ENCODE measurements around the gene TNIP3. TPM values are rescaled to one million over a fixed set of nuclear protein-coding genes. Genes with fewer than 3 reads are reported as not detected.
"Not testable (repeated sequence)": the region's sequence is repeated elsewhere in the genome, so short reads cannot be mapped to it uniquely, and the experiment has no call there.

The TNIP3 gene, protein sequence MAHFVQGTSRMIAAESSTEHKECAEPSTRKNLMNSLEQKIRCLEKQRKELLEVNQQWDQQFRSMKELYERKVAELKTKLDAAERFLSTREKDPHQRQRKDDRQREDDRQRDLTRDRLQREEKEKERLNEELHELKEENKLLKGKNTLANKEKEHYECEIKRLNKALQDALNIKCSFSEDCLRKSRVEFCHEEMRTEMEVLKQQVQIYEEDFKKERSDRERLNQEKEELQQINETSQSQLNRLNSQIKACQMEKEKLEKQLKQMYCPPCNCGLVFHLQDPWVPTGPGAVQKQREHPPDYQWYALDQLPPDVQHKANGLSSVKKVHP
- not detected for total RNA-seq
- long read RNA-seq, result 0 reads

DNA sequence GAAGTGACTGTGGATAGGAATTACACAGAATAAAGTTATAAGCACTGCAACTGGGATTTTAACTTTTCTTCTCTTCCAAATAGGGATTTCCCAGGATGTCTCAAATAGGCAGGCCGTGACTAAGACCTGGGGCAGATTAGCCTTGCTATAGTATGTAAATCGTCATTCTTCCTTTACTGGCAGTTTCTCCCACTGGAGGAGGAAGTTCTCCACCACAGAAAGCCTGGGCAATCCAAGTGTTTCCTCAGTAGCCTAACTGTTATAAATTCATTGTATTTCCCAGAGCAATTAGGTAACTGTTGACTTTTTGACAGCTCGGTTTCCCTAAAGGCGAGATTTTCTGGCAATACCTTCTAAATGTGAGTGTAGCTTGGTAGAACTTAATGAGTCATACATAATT lies at the start of gene TNIP3:
Gene TNIP3 (minus strand): TSS at position 31 of the 400 bp plus-strand sequence. CDS start 196 bp downstream, outside the sequence.
- no peak for DNase-seq
- intact Hi-C loops (cut with micrococcal nuclease), result no loop called here
- no peaks in the 10 kb centered on the region for H3K36me3 ChIP-seq
- TF ChIP-seq, protein P1, sequence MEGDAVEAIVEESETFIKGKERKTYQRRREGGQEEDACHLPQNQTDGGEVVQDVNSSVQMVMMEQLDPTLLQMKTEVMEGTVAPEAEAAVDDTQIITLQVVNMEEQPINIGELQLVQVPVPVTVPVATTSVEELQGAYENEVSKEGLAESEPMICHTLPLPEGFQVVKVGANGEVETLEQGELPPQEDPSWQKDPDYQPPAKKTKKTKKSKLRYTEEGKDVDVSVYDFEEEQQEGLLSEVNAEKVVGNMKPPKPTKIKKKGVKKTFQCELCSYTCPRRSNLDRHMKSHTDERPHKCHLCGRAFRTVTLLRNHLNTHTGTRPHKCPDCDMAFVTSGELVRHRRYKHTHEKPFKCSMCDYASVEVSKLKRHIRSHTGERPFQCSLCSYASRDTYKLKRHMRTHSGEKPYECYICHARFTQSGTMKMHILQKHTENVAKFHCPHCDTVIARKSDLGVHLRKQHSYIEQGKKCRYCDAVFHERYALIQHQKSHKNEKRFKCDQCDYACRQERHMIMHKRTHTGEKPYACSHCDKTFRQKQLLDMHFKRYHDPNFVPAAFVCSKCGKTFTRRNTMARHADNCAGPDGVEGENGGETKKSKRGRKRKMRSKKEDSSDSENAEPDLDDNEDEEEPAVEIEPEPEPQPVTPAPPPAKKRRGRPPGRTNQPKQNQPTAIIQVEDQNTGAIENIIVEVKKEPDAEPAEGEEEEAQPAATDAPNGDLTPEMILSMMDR (IDR thresholded peaks at IDR 0.05; ENCODE audit: borderline replicate concordance), result no peak
- no peaks in the 10 kb centered on the region for H3K9me3 ChIP-seq (replicated peaks)
- H3K4me1 ChIP-seq, result no peaks in the 10 kb centered on the region
- no peak within 1 kb of the TSS for H3K27ac ChIP-seq (replicated peaks)
- no peak within 1 kb of the TSS for H3K4me3 ChIP-seq
- no peaks in the 10 kb centered on the region for H3K27me3 ChIP-seq (ENCODE audit: low read depth)

DNA sequence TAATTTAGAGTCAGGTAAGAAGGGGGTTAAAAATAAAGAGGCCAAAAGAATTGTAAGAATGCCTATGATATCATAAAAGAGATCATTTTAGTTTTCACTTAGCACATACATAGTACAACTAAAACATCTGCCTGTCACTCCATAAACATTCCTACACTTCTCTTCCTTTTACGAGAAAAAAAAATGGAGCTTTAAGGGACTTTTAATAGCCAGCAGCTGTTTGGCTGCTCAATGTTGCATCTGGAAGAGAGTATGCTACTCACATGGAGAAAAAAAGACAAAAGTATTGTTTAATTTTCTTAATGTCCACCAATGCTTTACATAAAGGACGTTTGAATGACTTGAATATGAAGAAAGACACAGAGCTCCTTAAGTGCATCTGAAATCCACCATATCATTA lies 48.7 kb upstream of the TNIP3 start:
- Histone ChIP-seq H3K36me3 (no peaks in the 10 kb centered on the region), H3K4me1 (no peaks in the 10 kb centered on the region), H3K9me3 (replicated peaks) (no peaks in the 10 kb centered on the region), H3K27me3 (ENCODE audit: low read depth) (no peaks in the 10 kb centered on the region), H3K27ac (replicated peaks) (no peak overlapping the region), H3K4me3 (no peak overlapping the region)
- no peak for DNase-seq
- TF ChIP-seq, protein P1 (IDR thresholded peaks at IDR 0.05; ENCODE audit: borderline replicate concordance), result no peak
- intact Hi-C loops (cut with micrococcal nuclease), result no loop called here

DNA sequence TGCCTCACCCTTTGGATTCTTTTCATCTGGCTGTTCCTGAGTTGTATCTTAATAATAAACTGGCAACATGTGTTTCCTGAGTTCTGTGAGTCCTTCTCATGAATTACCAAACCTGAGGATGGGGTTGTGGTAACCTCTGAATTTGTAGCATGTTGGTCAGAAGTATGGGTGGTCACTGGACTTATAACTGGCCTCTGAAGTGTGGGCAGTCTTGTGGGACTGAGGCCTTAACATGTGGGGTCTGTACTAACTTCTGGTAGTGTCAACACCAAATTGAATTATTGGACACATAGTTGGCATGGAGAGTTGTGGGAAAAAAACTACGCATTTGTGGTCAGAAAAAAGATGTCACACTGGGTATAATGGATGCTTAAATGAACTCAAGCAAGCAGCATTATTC lies 45.0 kb upstream of the TNIP3 start:
- Histone ChIP-seq H3K36me3 (no peaks in the 10 kb centered on the region), H3K27ac (replicated peaks) (no peak overlapping the region), H3K4me1 (no peaks in the 10 kb centered on the region), H3K4me3 (no peak overlapping the region), H3K9me3 (replicated peaks) (no peaks in the 10 kb centered on the region), H3K27me3 (ENCODE audit: low read depth) (no peaks in the 10 kb centered on the region)
- TF ChIP-seq, protein P1 (IDR thresholded peaks at IDR 0.05; ENCODE audit: borderline replicate concordance), result no peak
- no peak for DNase-seq
- intact Hi-C loops (cut with micrococcal nuclease), result no loop called here

DNA sequence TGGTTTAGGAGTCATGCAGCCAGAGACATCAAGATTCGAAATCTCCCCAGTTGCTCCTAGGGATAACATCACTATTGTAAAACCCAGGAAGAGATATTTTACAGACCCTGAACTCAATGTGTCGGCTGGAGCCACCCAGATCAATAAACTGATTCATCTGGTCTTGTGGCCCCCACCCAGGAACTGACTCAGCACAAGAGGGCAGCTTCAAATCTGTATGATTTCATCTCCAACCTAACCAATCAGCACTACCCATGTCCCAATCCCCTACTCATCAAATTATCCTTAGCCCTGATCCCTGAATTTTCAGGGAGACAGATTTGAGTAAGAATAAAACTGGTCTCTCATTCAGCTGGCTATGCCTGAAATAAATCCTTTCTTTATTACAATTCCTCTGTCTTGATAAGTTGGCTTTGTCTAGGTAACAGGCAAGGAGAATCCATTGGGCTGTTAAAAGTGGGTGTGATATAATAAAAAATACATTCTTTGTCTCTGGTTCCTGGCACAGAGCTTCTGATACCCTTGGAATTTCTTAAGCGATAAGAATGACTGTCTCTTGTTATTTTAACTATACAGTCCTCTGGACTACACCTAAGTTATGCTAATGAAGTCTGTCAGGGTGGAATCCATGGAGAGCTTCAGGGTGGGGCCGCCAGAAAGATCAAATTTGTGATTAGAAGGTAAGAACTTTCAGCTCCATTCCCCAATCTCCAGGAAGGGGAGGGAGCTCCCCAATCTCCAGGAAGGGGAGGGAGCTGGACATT lies 44.3 kb upstream of the TNIP3 start:
- Histone ChIP-seq H3K4me1 (no peaks in the 10 kb centered on the region), H3K9me3 (replicated peaks) (no peaks in the 10 kb centered on the region), H3K36me3 (no peaks in the 10 kb centered on the region), H3K27me3 (ENCODE audit: low read depth) (no peaks in the 10 kb centered on the region), H3K4me3 (no peak overlapping the region), H3K27ac (replicated peaks) (no peak overlapping the region)
- intact Hi-C loops (cut with micrococcal nuclease), result no loop called here
- no peak for DNase-seq
- TF ChIP-seq, protein P1 (IDR thresholded peaks at IDR 0.05; ENCODE audit: borderline replicate concordance), result no peak

DNA sequence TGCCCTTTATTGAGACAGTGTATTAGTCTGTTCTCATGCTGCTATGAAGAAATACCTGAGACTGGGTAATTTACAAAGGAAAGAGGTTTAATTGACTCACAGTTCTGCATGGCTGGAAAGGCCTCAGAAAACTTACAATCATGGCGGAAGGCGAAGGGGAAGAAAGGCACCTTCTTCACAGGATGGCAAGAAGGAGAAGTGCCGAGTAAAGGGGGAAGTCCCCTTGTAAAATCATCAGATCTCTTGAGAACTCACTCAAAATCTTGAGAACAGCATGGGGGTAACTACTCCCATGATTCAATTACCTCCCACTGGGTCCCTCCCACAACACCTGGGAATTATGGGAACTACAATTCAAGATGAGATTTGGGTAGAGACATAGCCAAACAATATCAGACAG lies 41.7 kb upstream of the TNIP3 start:
- H3K4me1 ChIP-seq; H3K4me3 ChIP-seq; H3K27me3 ChIP-seq (ENCODE audit: low read depth); DNase-seq; H3K9me3 ChIP-seq (replicated peaks); intact Hi-C loops (cut with micrococcal nuclease); H3K36me3 ChIP-seq; H3K27ac ChIP-seq (replicated peaks): not testable (repeated sequence)
